ENCODE results near the gene AP1B1. TPM values are rescaled to one million over a fixed set of nuclear protein-coding genes. Genes with fewer than 3 reads are reported as not detected.

The AP1B1 gene
- total and polyA plus RNA-seq, 2 of the 13 experiments (the other 11 are each of a cell fraction or from before 2014, with no cell fraction given) = 26.6 to 29.7 TPM

DNA sequence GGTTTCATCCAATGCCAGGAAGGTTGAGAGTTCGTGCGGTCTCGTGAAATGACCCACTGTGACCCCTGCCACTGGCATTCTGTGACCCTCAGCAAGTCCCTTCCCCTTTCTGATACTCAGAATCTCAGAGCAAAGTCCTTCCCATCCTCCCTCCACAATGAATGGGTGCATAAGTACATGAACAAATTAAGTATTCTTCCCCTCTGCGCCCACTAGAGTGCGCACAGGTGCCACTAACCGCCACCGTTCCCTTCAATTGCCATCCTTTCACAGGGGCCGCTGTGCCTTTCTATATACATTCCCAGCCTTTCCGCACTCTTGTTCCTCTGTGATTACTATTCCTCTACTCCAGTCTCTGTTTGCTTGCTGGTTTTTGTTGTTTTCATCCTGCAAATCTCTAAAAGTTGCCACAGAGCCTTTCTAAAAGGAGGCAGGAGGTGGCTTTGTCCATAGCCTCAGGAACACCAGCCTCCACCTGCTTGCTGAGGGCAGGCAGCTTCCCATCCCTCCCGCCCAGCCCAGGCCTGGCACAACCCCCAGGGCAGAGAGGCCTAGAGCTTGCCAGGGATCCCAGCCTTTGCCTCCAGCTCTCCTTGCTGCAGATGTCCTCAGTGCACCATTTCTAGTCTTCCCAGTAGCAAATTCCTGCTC lies 6.7 kb upstream of the AP1B1 start (continued):
- TF ChIP-seq, protein P1, sequence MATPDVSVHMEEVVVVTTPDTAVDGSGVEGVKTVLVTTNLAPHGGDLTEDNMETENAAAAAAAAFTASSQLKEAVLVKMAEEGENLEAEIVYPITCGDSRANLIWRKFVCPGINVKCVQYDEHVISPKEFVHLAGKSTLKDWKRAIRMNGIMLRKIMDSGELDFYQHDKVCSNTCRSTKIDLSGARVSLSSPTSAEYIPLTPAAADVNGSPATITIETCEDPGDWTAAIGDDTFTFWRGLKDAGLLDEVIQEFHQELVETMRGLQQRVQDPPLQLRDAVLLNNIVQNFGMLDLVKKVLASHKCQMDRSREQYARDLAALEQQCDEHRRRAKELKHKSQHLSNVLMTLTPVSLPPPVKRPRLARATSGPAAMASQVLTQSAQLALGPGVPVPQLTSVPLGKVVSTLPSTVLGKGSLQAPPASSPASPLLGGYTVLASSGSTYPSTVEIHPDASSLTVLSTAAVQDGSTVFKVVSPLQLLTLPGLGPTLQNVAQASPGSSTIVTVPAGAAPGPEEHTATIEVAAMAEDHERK (CRISPR knock-in tag; IDR thresholded peaks at IDR 0.05; ENCODE audit: low read depth) = no peak
- TF ChIP-seq SIN3A (IDR thresholded peaks at IDR 0.05; ENCODE audit: borderline replicate concordance, low read depth, low read length) (no peak), SIX4 (CRISPR knock-in tag; IDR thresholded peaks at IDR 0.05) (no peak), GTF3A (CRISPR knock-in tag; conservative IDR thresholded peaks at IDR 0.05) (no peak), ZNF3 (CRISPR knock-in tag; IDR thresholded peaks at IDR 0.05) (no peak), POGZ (CRISPR knock-in tag; IDR thresholded peaks at IDR 0.05) (no peak), GFI1 (CRISPR knock-in tag; IDR thresholded peaks at IDR 0.05; ENCODE audit: borderline replicate concordance) (no peak), ZNF616 (CRISPR knock-in tag; IDR thresholded peaks at IDR 0.05; ENCODE audit: low read depth) (no peak), ZZZ3 (CRISPR knock-in tag; IDR thresholded peaks at IDR 0.05; ENCODE audit: borderline replicate concordance) (no peak), ZNF235 (CRISPR knock-in tag; IDR thresholded peaks at IDR 0.05; ENCODE audit: borderline replicate concordance) (no peak), ZNF547 (CRISPR knock-in tag; IDR thresholded peaks at IDR 0.05) (no peak), ISL2 (CRISPR knock-in tag; IDR thresholded peaks at IDR 0.05) (no peak), MIXL1 (CRISPR knock-in tag; IDR thresholded peaks at IDR 0.05) (peak; percentile 80; the same call in 1 of the 2 replicates), ZNF652 (CRISPR knock-in tag; IDR thresholded peaks at IDR 0.05; ENCODE audit: borderline replicate concordance, low read depth) (peak; percentile 11; the same call in 1 of the 2 replicates), BORCS8-MEF2B (CRISPR knock-in tag; IDR thresholded peaks at IDR 0.05) (no peak), CBX5 (CRISPR knock-in tag; IDR thresholded peaks at IDR 0.05; ENCODE audit: borderline replicate concordance) (0 out of 2 replicates have a peak, but pooled peaks have one; percentile 30)
- TF ChIP-seq, protein P2, sequence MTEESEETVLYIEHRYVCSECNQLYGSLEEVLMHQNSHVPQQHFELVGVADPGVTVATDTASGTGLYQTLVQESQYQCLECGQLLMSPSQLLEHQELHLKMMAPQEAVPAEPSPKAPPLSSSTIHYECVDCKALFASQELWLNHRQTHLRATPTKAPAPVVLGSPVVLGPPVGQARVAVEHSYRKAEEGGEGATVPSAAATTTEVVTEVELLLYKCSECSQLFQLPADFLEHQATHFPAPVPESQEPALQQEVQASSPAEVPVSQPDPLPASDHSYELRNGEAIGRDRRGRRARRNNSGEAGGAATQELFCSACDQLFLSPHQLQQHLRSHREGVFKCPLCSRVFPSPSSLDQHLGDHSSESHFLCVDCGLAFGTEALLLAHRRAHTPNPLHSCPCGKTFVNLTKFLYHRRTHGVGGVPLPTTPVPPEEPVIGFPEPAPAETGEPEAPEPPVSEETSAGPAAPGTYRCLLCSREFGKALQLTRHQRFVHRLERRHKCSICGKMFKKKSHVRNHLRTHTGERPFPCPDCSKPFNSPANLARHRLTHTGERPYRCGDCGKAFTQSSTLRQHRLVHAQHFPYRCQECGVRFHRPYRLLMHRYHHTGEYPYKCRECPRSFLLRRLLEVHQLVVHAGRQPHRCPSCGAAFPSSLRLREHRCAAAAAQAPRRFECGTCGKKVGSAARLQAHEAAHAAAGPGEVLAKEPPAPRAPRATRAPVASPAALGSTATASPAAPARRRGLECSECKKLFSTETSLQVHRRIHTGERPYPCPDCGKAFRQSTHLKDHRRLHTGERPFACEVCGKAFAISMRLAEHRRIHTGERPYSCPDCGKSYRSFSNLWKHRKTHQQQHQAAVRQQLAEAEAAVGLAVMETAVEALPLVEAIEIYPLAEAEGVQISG (CRISPR knock-in tag; IDR thresholded peaks at IDR 0.05) = 0 out of 2 replicates have a peak, but pooled peaks have one; percentile 27
- TF ChIP-seq, protein P3, sequence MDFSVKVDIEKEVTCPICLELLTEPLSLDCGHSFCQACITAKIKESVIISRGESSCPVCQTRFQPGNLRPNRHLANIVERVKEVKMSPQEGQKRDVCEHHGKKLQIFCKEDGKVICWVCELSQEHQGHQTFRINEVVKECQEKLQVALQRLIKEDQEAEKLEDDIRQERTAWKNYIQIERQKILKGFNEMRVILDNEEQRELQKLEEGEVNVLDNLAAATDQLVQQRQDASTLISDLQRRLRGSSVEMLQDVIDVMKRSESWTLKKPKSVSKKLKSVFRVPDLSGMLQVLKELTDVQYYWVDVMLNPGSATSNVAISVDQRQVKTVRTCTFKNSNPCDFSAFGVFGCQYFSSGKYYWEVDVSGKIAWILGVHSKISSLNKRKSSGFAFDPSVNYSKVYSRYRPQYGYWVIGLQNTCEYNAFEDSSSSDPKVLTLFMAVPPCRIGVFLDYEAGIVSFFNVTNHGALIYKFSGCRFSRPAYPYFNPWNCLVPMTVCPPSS (IDR thresholded peaks at IDR 0.05) = no peak
- TF ChIP-seq, protein P4, sequence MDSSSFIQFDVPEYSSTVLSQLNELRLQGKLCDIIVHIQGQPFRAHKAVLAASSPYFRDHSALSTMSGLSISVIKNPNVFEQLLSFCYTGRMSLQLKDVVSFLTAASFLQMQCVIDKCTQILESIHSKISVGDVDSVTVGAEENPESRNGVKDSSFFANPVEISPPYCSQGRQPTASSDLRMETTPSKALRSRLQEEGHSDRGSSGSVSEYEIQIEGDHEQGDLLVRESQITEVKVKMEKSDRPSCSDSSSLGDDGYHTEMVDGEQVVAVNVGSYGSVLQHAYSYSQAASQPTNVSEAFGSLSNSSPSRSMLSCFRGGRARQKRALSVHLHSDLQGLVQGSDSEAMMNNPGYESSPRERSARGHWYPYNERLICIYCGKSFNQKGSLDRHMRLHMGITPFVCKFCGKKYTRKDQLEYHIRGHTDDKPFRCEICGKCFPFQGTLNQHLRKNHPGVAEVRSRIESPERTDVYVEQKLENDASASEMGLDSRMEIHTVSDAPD (CRISPR knock-in tag; IDR thresholded peaks at IDR 0.05) = no peak
- TF ChIP-seq, protein P5, sequence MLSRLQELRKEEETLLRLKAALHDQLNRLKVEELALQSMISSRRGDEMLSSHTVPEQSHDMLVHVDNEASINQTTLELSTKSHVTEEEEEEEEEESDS (CRISPR knock-in tag; IDR thresholded peaks at IDR 0.05; ENCODE audit: borderline replicate concordance) = no peak
- TF ChIP-seq, protein P6, sequence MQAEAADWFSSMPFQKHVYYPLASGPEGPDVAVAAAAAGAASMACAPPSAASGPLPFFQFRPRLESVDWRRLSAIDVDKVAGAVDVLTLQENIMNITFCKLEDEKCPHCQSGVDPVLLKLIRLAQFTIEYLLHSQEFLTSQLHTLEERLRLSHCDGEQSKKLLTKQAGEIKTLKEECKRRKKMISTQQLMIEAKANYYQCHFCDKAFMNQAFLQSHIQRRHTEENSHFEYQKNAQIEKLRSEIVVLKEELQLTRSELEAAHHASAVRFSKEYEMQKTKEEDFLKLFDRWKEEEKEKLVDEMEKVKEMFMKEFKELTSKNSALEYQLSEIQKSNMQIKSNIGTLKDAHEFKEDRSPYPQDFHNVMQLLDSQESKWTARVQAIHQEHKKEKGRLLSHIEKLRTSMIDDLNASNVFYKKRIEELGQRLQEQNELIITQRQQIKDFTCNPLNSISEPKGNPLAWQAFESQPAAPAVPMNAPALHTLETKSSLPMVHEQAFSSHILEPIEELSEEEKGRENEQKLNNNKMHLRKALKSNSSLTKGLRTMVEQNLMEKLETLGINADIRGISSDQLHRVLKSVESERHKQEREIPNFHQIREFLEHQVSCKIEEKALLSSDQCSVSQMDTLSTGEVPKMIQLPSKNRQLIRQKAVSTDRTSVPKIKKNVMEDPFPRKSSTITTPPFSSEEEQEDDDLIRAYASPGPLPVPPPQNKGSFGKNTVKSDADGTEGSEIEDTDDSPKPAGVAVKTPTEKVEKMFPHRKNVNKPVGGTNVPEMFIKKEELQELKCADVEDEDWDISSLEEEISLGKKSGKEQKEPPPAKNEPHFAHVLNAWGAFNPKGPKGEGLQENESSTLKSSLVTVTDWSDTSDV (CRISPR knock-in tag; IDR thresholded peaks at IDR 0.05) = no peak

Measured in HepG2 (cell line).